ENCODE measurements around the gene ALDH3B2.
A peak's percentile ranks its signal among the peaks of the same experiment; 100 is the strongest.
"Not testable (repeated sequence)": the region's sequence is repeated elsewhere in the genome, so short reads cannot be mapped to it uniquely, and the experiment has no call there.

ALDH3B2 gene

GRCh38 chr11:67642173-67643120 lies 32.0 kb downstream of the ALDH3B2 start:
- DNase-seq (ENCODE audit: low read depth in 2 of 2) = no peak

GRCh38 chr11:67641338-67642172 lies 32.9 kb downstream of the ALDH3B2 start:
- DNase-seq (ENCODE audit: low read depth in 2 of 2) = no peak

GRCh38 chr11:67640758-67641337 lies 33.6 kb downstream of the ALDH3B2 start:
- no peak for DNase-seq (ENCODE audit: low read depth in 2 of 2)

GRCh38 chr11:67640021-67640757 lies 34.2 kb downstream of the ALDH3B2 start:
- peak; percentile 15 to 43 for DNase-seq (ENCODE audit: low read depth in 2 of 2)

GRCh38 chr11:67639438-67639859 lies 35.0 kb downstream of the ALDH3B2 start, which contains the start of gene TBX10:
TSS of gene TBX10 (minus strand) at chr11:67639763. CDS start at chr11:67639472, 291 bp downstream.
- DNase-seq (ENCODE audit: low read depth in 2 of 2) = no peak

GRCh38 chr11:67638535-67639437 lies 35.6 kb downstream of the ALDH3B2 start:
- no peak for DNase-seq (ENCODE audit: low read depth in 2 of 2)

DNA sequence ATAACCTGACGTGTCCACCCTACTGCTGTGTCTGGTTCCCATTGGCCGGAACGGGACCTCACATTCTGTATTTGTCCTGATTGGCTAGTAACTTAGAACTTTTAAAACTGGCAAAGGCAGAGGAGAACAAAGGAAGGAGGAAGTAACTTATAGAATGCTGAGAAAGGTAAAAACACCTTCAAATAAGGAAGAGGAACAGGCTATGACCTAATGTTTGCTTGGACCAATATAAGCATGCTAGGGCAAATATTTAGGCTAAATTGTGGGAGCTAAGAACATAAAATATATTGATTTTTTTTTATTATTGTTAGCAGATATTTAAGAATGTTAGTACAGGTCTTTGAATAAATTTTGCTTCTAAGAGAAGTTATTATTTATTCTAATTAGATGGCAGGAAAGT lies 37.0 kb downstream of the ALDH3B2 start:
- not testable (repeated sequence) for DNase-seq (ENCODE audit: low read depth in 2 of 2)

DNA sequence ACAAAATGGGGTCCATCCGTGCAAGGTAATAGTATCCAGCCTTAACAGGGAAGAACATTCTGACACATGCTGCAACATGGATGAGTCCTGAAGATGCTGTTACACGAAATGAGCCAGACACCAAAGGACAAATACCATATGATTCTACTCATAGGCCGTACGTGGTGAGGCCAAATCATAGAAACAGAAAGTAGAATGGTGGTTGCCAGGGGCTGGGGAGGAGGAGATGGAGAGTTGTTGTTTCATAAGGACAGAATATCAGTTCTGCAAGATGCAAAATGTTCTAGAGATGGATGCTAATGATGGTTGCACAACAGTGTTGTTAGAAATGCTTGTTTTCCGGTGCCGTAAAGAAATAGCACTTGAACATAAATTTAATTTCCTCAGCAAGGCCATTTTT lies 37.5 kb downstream of the ALDH3B2 start:
- no peak for DNase-seq (ENCODE audit: low read depth in 2 of 2)

DNA sequence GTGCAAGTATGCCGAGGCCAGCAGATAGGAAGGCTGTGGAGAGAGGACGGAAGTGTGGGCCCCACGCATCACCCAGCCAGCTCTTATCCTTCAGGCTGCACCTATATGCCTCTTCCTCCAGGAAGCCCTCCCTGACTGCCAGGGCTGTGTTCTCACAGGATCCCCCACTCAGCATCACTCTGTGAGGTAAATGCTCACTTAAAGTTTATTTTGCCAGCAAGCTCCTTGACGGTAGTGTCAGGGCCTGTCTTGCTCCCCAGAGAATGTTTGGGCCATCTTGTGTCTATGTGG lies 39.2 kb downstream of the ALDH3B2 start:
- no peak for DNase-seq (ENCODE audit: low read depth in 2 of 2)

DNA sequence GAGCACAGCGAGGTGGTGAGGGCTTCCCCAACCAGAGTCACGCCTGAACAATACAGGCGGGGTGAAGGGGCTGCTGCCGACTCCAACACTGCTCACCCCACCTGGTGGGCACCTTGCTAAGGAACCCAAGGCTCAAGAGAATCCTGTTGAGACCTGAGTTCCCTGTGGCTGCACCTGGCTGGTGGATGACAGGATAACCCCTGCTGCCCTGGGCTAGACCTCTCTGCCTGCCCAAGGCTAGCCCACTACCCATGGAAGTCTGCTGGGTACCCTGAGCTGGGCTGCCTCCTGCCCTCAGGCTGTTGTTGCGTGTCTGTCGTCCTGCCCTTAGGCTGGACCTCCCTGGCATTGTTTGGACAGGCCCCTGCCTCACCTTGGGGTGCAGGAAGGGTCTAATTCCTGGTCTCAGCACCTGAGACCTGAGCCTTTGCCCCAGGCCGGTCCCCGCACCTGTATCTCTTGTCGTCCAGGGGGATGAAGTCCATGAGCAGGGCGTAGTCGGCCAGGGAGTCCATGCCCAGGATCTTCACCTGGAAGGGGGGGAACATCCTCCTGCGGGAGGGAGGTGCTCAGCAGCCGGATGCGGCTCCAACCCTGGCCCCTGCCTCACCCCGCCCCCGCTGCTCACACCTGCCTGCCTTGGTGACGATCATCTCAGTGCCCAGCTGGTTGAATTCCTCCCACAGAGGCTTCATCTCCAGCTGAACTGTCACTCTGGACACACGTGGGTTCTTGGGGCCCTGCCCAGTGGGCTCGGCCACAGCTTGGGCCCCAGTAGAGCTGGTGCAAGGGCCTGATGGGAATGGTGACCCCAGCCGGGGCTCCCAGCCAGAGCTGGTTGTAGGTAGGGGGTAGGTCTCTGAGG lies 39.8 kb downstream of the ALDH3B2 start:
- DNase-seq (ENCODE audit: low read depth in 2 of 2) = no peak

DNA sequence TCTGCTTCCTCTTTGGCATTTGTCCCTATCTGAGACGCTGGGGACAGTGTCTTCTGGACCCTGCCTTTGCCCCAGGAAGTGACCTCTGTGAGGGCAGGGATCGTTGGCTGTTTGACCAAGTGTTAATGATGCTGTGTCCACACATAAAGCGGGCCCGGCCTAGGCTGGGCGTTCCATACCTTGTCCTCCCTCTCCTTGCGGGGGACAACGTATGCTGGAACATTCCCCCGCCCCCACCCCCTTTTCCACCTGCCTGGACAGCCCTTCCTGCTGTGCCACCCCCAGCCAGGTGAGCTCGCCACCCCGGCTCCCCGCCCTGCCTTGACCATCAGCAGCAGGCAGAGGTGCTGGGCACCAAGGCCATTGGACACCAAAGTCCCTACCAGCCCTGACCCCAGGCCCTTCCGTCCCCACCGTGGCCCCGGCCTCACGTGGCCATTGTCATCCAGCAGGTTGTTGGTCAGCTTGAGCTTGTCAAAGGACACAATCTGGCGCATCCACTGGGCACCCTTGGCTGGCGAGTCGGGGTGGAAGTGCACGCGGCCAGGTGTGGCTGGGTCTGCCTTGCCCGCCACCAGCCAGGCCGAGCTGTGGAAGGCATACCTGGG lies 40.6 kb downstream of the ALDH3B2 start:
- no peak for DNase-seq (ENCODE audit: low read depth in 2 of 2)

- DNase-seq (ENCODE audit: low read depth in 2 of 2) = no peak
These were observed 41.3 kb downstream of the ALDH3B2 start for GRCh38 chr11:67632982-67633755.

GRCh38 chr11:67632175-67632981 lies 42.0 kb downstream of the ALDH3B2 start:
- no peak for DNase-seq (ENCODE audit: low read depth in 2 of 2)

- no peak for DNase-seq (ENCODE audit: low read depth in 2 of 2)
These were observed 42.6 kb downstream of the ALDH3B2 start for GRCh38 chr11:67631853-67632174.

- DNase-seq (ENCODE audit: low read depth in 2 of 2) = no peak
These were observed 43.0 kb downstream of the ALDH3B2 start for GRCh38 chr11:67631411-67631810.

GRCh38 chr11:67630943-67631331 lies 43.5 kb downstream of the ALDH3B2 start:
- no peak for DNase-seq (ENCODE audit: low read depth in 2 of 2)

GRCh38 chr11:67630228-67630942 lies 44.0 kb downstream of the ALDH3B2 start:
- peak; percentile 89 to 92 for DNase-seq (ENCODE audit: low read depth in 2 of 2)

All from stimulated activated CD4-positive, alpha-beta T cell treated with anti-CD3 and anti-CD28 coated beads, Interleukin-1b, Interleukin-23, amount 100 ng/mL, for 1 hour (primary cell).